ENCODE data around the gene TRPM3.

Gene TRPM3

DNA sequence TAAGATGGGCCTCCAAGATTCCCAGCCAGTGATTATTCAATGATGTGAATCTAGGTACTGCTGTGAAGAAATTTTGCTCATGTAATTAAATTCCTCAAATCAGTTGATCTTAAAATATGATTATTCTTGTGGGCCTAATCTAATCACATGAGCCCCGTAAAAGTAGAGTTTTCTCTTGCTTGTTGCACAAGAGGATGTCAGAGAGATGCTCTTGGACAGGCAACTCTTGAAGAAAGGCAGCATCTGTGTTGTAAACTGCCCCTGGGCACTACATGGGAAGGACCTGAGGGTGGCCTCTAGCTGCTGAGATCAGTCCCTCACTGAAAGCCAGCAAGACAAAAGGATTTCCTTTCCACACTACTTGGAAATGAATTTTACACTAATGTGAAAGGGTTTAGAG, 132.9 kb downstream of the TRPM3 start:
- TF ChIP-seq, protein P1, sequence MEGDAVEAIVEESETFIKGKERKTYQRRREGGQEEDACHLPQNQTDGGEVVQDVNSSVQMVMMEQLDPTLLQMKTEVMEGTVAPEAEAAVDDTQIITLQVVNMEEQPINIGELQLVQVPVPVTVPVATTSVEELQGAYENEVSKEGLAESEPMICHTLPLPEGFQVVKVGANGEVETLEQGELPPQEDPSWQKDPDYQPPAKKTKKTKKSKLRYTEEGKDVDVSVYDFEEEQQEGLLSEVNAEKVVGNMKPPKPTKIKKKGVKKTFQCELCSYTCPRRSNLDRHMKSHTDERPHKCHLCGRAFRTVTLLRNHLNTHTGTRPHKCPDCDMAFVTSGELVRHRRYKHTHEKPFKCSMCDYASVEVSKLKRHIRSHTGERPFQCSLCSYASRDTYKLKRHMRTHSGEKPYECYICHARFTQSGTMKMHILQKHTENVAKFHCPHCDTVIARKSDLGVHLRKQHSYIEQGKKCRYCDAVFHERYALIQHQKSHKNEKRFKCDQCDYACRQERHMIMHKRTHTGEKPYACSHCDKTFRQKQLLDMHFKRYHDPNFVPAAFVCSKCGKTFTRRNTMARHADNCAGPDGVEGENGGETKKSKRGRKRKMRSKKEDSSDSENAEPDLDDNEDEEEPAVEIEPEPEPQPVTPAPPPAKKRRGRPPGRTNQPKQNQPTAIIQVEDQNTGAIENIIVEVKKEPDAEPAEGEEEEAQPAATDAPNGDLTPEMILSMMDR (IDR thresholded peaks at IDR 0.05; ENCODE audit: low read depth, low read length), result no peak
- TF ChIP-seq EZH2phosphoT487 (IDR thresholded peaks at IDR 0.05; ENCODE audit: low read depth), result no peak
- H3K4me2 ChIP-seq (ENCODE audit: low read length), result no peak overlapping the region
- H3K9me3 ChIP-seq (ENCODE audit: insufficient read depth, low read length), result no peaks in the 10 kb centered on the region
- H4K20me1 ChIP-seq (ENCODE audit: insufficient read depth, low read length), result no peaks in the 10 kb centered on the region
- no peak overlapping the region for H3K27ac ChIP-seq (ENCODE audit: low read length)
- H3K9ac ChIP-seq (ENCODE audit: low read length), result no peak overlapping the region
- no peak overlapping the region for H3K4me3 ChIP-seq (ENCODE audit: low read length)
- no peaks in the 10 kb centered on the region for H3K4me1 ChIP-seq (ENCODE audit: low read length)
- H3K27me3 ChIP-seq (ENCODE audit: low read depth, low read length), result peaks cover 4% of the 10 kb centered on the region
- no peaks in the 10 kb centered on the region for H3K79me2 ChIP-seq (ENCODE audit: low read length)
- no peaks in the 10 kb centered on the region for H3K36me3 ChIP-seq (replicated peaks; ENCODE audit: low read depth, low read length)
- H2AFZ ChIP-seq (ENCODE audit: low read depth, low read length), result no peak overlapping the region

DNA sequence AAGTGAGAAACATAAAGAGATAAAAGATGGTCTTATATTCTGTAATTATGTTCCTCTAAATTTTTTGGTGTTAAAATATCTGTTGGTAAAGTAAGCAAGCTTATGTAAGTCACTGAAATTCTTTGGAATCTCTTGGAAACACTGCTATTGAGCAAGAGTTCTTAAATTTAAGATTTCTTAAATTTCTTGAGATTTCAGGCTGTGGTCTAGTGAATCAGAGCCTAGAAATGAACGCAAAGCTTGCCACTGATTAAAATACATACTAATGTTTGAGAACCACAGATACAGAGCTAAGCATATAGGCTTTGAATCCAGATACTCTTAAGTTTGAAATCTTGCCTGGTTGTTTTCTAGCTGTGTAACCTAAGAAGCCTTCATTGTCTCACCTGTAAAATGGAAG, 133.4 kb downstream of the TRPM3 start:
- Histone ChIP-seq H3K9ac (ENCODE audit: low read length) (no peak overlapping the region), H3K27me3 (ENCODE audit: low read depth, low read length) (peaks cover 4% of the 10 kb centered on the region), H3K27ac (ENCODE audit: low read length) (no peak overlapping the region), H2AFZ (ENCODE audit: low read depth, low read length) (no peak overlapping the region), H3K36me3 (replicated peaks; ENCODE audit: low read depth, low read length) (no peaks in the 10 kb centered on the region), H3K9me3 (ENCODE audit: insufficient read depth, low read length) (no peaks in the 10 kb centered on the region), H3K4me1 (ENCODE audit: low read length) (no peaks in the 10 kb centered on the region), H4K20me1 (ENCODE audit: insufficient read depth, low read length) (no peaks in the 10 kb centered on the region), H3K4me3 (ENCODE audit: low read length) (no peak overlapping the region), H3K4me2 (ENCODE audit: low read length) (no peak overlapping the region), H3K79me2 (ENCODE audit: low read length) (no peaks in the 10 kb centered on the region)
- no peak for TF ChIP-seq EZH2phosphoT487 (IDR thresholded peaks at IDR 0.05; ENCODE audit: low read depth)
- TF ChIP-seq, protein P1 (IDR thresholded peaks at IDR 0.05; ENCODE audit: low read depth, low read length), result no peak

DNA sequence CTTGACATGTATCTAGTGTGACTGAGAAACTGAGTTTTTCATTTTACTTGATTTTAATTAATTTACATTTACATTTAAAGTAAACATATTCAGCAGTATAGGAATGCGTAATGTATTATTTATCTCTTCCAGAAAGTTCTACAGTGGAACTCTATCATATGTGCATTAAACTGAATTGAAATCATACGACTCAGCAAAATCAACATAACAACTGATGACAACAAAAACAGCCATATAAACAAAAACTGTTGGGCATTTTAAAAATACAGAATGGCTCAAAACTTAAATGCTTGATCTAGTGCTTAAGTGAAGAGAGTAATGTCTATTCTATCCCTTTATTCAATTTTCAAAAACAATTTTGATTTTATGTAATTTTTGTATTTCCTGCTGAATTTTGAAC, 134.4 kb downstream of the TRPM3 start:
- H3K36me3 ChIP-seq (replicated peaks; ENCODE audit: low read depth, low read length), result no peaks in the 10 kb centered on the region
- H3K9me3 ChIP-seq (ENCODE audit: insufficient read depth, low read length), result no peaks in the 10 kb centered on the region
- no peak overlapping the region for H2AFZ ChIP-seq (ENCODE audit: low read depth, low read length)
- peaks cover 4% of the 10 kb centered on the region for H3K27me3 ChIP-seq (ENCODE audit: low read depth, low read length)
- no peak overlapping the region for H3K4me2 ChIP-seq (ENCODE audit: low read length)
- H3K4me3 ChIP-seq (ENCODE audit: low read length), result no peak overlapping the region
- H3K9ac ChIP-seq (ENCODE audit: low read length), result no peak overlapping the region
- no peak overlapping the region for H3K27ac ChIP-seq (ENCODE audit: low read length)
- no peaks in the 10 kb centered on the region for H3K4me1 ChIP-seq (ENCODE audit: low read length)
- H4K20me1 ChIP-seq (ENCODE audit: insufficient read depth, low read length), result no peaks in the 10 kb centered on the region
- H3K79me2 ChIP-seq (ENCODE audit: low read length), result no peaks in the 10 kb centered on the region
- TF ChIP-seq EZH2phosphoT487 (IDR thresholded peaks at IDR 0.05; ENCODE audit: low read depth), result no peak
- TF ChIP-seq, protein P1 (IDR thresholded peaks at IDR 0.05; ENCODE audit: low read depth, low read length), result no peak

DNA sequence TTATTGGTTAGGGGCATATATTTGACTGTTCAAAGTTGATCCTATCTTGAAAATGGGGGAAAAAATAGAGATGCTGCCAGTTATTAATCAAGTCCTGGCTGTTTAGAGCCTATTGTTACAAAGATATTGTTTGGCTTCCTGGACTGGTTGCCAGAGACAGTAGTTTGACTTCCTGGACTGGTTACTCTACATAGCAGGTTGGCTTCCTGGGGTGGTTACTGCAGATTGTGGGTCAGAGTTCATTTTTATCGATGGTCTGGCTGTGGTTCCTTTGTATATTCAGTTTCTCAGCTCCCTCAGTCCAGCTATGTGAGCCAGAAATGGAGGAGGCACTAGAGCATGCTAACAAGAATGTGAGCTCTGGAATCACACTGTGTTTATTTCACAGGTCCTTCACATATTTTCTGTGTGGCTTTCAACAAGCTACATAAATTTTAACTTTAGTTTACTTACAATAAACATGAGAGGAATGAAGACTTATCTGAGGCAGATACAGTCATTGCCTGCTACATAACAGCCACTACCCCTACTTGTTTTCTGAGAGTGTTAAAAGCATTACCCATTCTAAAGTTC, 137.6 kb downstream of the TRPM3 start:
- Histone ChIP-seq H3K4me2 (ENCODE audit: low read length) (no peak overlapping the region), H3K4me3 (ENCODE audit: low read length) (no peak overlapping the region), H2AFZ (ENCODE audit: low read depth, low read length) (no peak overlapping the region), H3K27me3 (ENCODE audit: low read depth, low read length) (no peaks in the 10 kb centered on the region), H3K27ac (ENCODE audit: low read length) (no peak overlapping the region), H3K9ac (ENCODE audit: low read length) (no peak overlapping the region), H3K4me1 (ENCODE audit: low read length) (no peaks in the 10 kb centered on the region), H3K79me2 (ENCODE audit: low read length) (no peaks in the 10 kb centered on the region), H3K36me3 (replicated peaks; ENCODE audit: low read depth, low read length) (no peaks in the 10 kb centered on the region), H3K9me3 (ENCODE audit: insufficient read depth, low read length) (no peaks in the 10 kb centered on the region), H4K20me1 (ENCODE audit: insufficient read depth, low read length) (no peaks in the 10 kb centered on the region)
- no peak for TF ChIP-seq EZH2phosphoT487 (IDR thresholded peaks at IDR 0.05; ENCODE audit: low read depth)
- TF ChIP-seq, protein P1 (IDR thresholded peaks at IDR 0.05; ENCODE audit: low read depth, low read length), result no peak

Measured in OCI-LY3 (cell line).